ENCODE data around the gene FBXO42. TPM values are rescaled to one million over a fixed set of nuclear protein-coding genes. Genes with fewer than 3 reads are reported as not detected.

The FBXO42 gene
- total RNA-seq, 1 experiment from 2014 or later: 13.0 TPM

DNA sequence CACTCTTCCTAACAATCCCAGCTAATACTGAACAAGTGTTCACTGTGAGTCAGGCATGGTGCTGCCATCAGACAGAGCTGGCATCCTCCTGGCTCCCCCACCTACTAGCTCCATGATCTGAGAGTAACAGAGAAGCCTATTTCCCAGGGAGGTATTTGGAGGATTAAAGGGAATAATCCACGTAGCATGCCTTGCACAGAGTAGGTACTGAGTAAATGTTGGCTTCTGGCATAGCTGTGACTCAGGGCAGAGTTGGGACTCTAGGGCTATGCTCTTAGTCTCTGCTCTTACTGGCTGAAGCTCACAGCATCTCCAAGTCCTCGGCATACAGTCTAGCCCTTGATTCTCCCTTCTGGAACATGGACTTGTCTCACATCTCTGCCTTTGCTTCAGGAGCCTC, 148.1 kb downstream of the FBXO42 start:
- Histone ChIP-seq H3K27me3 (ENCODE audit: insufficient read depth, low read depth) (no peaks in the 10 kb centered on the region), H3K79me2 (ENCODE audit: low read depth) (peaks cover 3% of the 10 kb centered on the region; the same call in 1 of the 2 replicates), H3K36me3 (ENCODE audit: low read depth) (no peaks in the 10 kb centered on the region), H3K9me2 (ENCODE audit: insufficient read depth) (no peaks in the 10 kb centered on the region), H2AFZ (no peak overlapping the region), H3K4me2 (no peak overlapping the region), H3K9me3 (ENCODE audit: insufficient read depth, low read depth) (no peaks in the 10 kb centered on the region), H3K4me1 (replicated peaks; ENCODE audit: insufficient read depth) (peaks cover 16% of the 10 kb centered on the region), H4K20me1 (ENCODE audit: insufficient read depth) (no peaks in the 10 kb centered on the region), H3F3A (ENCODE audit: insufficient read depth, low read depth) (peaks cover 5% of the 10 kb centered on the region; the same call in 1 of the 2 replicates), H3K27ac (no peak overlapping the region), H3K4me3 (no peak overlapping the region)
- ChIA-PET CTCF (no interaction called here), POLR2A (ENCODE audit: unreplicated experiment) (no interaction called here)
- TF ChIP-seq EZH2 (IDR thresholded peaks at IDR 0.05; ENCODE audit: low read depth): no peak
- TF ChIP-seq, protein P1, sequence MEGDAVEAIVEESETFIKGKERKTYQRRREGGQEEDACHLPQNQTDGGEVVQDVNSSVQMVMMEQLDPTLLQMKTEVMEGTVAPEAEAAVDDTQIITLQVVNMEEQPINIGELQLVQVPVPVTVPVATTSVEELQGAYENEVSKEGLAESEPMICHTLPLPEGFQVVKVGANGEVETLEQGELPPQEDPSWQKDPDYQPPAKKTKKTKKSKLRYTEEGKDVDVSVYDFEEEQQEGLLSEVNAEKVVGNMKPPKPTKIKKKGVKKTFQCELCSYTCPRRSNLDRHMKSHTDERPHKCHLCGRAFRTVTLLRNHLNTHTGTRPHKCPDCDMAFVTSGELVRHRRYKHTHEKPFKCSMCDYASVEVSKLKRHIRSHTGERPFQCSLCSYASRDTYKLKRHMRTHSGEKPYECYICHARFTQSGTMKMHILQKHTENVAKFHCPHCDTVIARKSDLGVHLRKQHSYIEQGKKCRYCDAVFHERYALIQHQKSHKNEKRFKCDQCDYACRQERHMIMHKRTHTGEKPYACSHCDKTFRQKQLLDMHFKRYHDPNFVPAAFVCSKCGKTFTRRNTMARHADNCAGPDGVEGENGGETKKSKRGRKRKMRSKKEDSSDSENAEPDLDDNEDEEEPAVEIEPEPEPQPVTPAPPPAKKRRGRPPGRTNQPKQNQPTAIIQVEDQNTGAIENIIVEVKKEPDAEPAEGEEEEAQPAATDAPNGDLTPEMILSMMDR (conservative IDR thresholded peaks at IDR 0.05): no peak
- intact Hi-C loops (cut with micrococcal nuclease; ENCODE audit: unreplicated experiment): no loop called here
- BruUV-seq (replicated peaks): no TSS peak
- DNase-seq: no peak

DNA sequence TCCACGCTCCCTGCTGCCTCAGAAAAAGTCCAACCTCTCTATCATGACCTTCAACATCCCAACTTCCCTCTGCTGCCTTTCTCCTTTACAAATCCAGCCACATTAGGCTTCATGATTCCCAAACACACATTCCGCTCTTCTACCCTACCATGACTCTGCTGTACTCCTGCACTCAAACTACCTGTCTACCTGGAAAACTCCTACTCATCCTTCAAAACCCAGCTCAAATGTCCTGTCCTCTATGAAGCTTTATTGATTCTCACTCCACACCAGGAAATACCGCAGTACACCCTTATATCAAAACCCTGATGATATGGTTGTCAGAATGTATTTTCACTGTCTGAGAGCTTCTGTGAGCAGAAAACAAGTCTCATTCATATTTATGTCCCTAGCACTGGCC, 148.7 kb downstream of the FBXO42 start:
- Histone ChIP-seq H3K4me1 (replicated peaks; ENCODE audit: insufficient read depth) (peaks cover 10% of the 10 kb centered on the region), H3F3A (ENCODE audit: insufficient read depth, low read depth) (peaks cover 5% of the 10 kb centered on the region; the same call in 1 of the 2 replicates), H2AFZ (no peak overlapping the region), H3K36me3 (ENCODE audit: low read depth) (no peaks in the 10 kb centered on the region), H4K20me1 (ENCODE audit: insufficient read depth) (no peaks in the 10 kb centered on the region), H3K27ac (no peak overlapping the region), H3K79me2 (ENCODE audit: low read depth) (peaks cover 3% of the 10 kb centered on the region; the same call in 1 of the 2 replicates), H3K4me3 (no peak overlapping the region), H3K4me2 (no peak overlapping the region), H3K9me2 (ENCODE audit: insufficient read depth) (no peaks in the 10 kb centered on the region), H3K27me3 (ENCODE audit: insufficient read depth, low read depth) (no peaks in the 10 kb centered on the region), H3K9me3 (ENCODE audit: insufficient read depth, low read depth) (no peaks in the 10 kb centered on the region)
- POLR2A ChIA-PET (ENCODE audit: unreplicated experiment): no interaction called here
- no TSS peak for BruUV-seq (replicated peaks)
- TF ChIP-seq, protein P1 (conservative IDR thresholded peaks at IDR 0.05): no peak
- no peak for TF ChIP-seq EZH2 (IDR thresholded peaks at IDR 0.05; ENCODE audit: low read depth)
- intact Hi-C loops (cut with micrococcal nuclease; ENCODE audit: unreplicated experiment): no loop called here
- CTCF ChIA-PET: no interaction called here
- DNase-seq: no peak

DNA sequence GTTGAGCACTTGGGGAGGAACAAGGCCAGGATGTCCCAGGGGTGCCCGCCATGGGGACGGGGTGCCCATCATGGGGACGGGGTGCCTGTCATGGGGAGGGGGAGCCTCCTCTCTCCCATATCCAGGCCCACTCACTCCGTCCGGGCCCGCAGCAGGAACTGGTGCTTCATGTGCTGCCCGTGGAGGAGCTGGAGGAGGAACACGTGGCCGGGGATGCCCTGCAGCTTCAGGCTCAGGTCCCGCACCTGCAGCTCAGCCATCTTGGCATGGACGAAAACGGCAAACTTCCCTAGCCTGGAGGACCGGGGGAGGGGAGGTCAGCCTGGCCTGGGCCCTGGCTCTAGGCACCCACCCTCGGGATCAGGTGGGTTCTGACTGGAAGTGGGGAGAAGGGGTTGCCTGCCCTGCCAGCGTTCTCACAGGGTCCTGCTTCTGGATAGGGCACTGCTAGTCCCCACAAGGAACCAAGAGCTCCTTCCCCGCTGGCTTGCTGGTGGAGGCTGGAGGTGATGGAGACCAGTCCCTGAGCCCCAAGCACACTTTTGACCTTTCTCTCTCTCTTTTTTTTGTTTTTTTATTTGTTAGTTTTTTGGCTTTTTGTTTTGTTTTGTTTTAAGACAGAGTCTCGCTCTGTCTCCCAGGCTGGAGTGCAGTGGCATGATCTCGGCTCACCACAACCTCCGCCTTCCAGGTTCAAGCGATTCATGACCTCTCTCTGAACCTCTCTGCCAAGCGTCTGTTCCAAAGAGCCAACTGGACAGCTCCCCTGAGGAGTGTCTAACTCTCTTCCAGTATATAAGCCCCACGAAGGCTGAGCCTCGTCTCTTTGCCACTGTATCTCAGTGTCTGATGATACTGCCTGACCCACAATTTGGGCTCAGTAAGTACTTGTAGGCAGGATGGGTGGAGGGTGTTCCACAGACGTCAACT, 149.7 kb downstream of the FBXO42 start:
- H4K20me1 ChIP-seq (ENCODE audit: insufficient read depth): no peaks in the 10 kb centered on the region

More for the DNA sequence above, 149.7 kb downstream of the FBXO42 start:
- Histone ChIP-seq H2AFZ (no peak overlapping the region), H3K27me3 (ENCODE audit: insufficient read depth, low read depth) (no peaks in the 10 kb centered on the region), H3F3A (ENCODE audit: insufficient read depth, low read depth) (peaks cover 5% of the 10 kb centered on the region; the same call in 1 of the 2 replicates), H3K27ac (no peak overlapping the region), H3K36me3 (ENCODE audit: low read depth) (no peaks in the 10 kb centered on the region), H3K4me2 (no peak overlapping the region), H3K4me3 (no peak overlapping the region), H3K79me2 (ENCODE audit: low read depth) (peaks cover 3% of the 10 kb centered on the region; the same call in 1 of the 2 replicates), H3K9me3 (ENCODE audit: insufficient read depth, low read depth) (no peaks in the 10 kb centered on the region), H3K9me2 (ENCODE audit: insufficient read depth) (no peaks in the 10 kb centered on the region), H3K4me1 (replicated peaks; ENCODE audit: insufficient read depth) (no peaks in the 10 kb centered on the region)
- TF ChIP-seq, protein P1 (conservative IDR thresholded peaks at IDR 0.05): no peak
- no peak for TF ChIP-seq EZH2 (IDR thresholded peaks at IDR 0.05; ENCODE audit: low read depth)
- ChIA-PET POLR2A (ENCODE audit: unreplicated experiment) (no interaction called here), CTCF (interaction anchor here (0.7 kb wide), 1 partner anchor 142 kb away, joined by 6 read pairs; no protein-coding TSS in a partner anchor)
- no peak for DNase-seq
- no TSS peak for BruUV-seq (replicated peaks)
- intact Hi-C loops (cut with micrococcal nuclease; ENCODE audit: unreplicated experiment): no loop called here

Data from PC-9 (cell line).